Measurements from ENCODE around the gene TMEM187.

DNA sequence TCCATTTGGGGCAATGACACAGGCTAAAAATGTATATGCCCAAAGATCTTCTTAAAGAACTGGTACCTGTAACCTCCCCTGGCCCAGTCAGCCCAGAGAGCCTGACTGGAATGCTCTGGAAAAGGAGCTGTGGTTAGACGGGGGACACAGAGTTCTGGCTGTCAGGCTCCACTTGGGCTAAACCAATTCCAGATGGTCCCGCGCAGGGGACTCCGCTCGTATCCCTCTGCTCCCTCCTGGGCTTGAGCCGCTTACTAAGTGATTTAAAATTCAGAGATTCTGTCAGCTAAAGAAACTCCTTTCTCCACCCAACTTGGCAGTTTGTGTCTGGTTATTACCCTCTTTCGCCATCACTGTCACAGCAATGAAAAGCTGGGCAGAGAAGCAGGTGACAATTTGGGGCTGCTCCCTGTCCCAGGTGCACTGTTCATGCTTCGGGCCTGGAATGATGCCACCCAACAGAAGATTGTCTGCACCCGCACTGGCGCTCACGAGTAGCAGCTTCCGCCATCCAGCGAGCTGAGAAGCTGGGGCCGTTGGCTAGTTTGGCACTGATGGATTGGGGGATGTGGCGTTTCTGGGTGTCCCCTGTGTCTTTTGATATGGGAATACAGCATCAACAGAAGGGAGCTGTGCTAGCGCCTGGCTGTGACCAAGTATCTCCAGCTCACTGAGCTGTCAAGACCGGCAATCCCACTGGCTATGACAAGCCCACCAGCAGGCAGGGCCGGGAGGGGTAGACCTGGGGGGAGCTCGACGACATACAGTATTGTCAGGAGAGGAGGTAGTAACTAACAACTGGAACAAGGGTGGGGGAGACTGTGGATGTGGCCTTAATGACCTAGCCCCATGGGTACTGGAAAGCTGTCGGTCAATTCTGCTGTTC, 53.8 kb downstream of the TMEM187 start:
- TF ChIP-seq CTCF (conservative IDR thresholded peaks at IDR 0.05; ENCODE audit: low read depth, low read length) = no peak
- TF ChIP-seq EZH2 (IDR thresholded peaks at IDR 0.05; ENCODE audit: borderline replicate concordance, low read depth, low read length, poor library complexity, severe bottlenecking) = no peak
